Measurements from ENCODE around the gene NELL1. TPM values are rescaled to one million over a fixed set of nuclear protein-coding genes. Genes with fewer than 3 reads are reported as not detected.

Gene NELL1
- polyA plus RNA-seq, 1 of the 3 experiments (the other 2 are of a cell fraction): not detected

DNA sequence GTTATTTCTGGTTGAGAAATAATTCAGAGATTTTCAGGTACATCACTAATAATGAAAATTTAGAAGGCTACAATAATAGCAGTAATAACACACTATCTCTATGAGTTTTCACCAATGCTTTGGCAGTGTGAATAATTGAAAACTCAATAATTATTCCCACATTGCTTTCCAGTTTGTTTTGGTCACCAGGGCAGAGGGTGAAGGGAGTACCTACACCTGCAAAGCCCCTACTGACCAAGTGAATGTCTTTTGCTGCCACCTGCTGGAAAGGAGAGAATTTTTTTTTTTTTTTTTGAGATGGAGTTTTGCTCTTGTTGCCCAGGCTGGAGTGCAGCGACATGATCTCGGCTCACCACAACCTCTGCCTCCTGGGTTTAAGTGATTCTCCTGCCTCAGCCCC lies 3.2 kb downstream of the NELL1 start:
- H3K4me1 ChIP-seq (ENCODE audit: control insufficient read depth in 1 of 2, insufficient read depth in 2 of 2, low read depth in 1 of 2, low read length in 1 of 2): peaks cover 0 to 34% of the 10 kb centered on the region in 2 experiments; a peak in 2 of 4 replicates
- peaks cover 36% of the 10 kb centered on the region for H3K27me3 ChIP-seq (ENCODE audit: insufficient read depth)
- H3K9me2 ChIP-seq: no peaks in the 10 kb centered on the region
- ChIA-PET CTCF (interaction anchor here (0.7 to 3.7 kb wide), 49 partner anchors 7 to 1630 kb away, joined by 3 to 25 read pairs (median 4); no protein-coding TSS in a partner anchor), POLR2A (interaction anchor here (0.5 kb wide), 1 partner anchor 576 kb away, joined by 10 read pairs; no protein-coding TSS in a partner anchor)
- H3K4me3 ChIP-seq (ENCODE audit: low read depth in 2 of 2, low read length in 1 of 2): no peak overlapping the region
- H3K9me3 ChIP-seq: no peaks in the 10 kb centered on the region
- peak overlapping the region in 1 of 2 experiments; percentile 77; a peak in 2 of 4 replicates for H3K27ac ChIP-seq (ENCODE audit: low read depth in 2 of 2, low read length in 1 of 2)
- no peaks in the 10 kb centered on the region for H3F3A ChIP-seq (replicated peaks; ENCODE audit: insufficient read depth)
- no peak for TF ChIP-seq TCF12 (IDR thresholded peaks at IDR 0.05)
- TF ChIP-seq RAD21 (IDR thresholded peaks at IDR 0.05; ENCODE audit: low read length): peak; percentile 52
- TF ChIP-seq NFIC (IDR thresholded peaks at IDR 0.05; ENCODE audit: borderline replicate concordance): no peak
- no peak for TF ChIP-seq CHD2 (IDR thresholded peaks at IDR 0.05; ENCODE audit: low read length, partially characterized antibody)
- TF ChIP-seq MEF2A (IDR thresholded peaks at IDR 0.05; ENCODE audit: borderline replicate concordance, low read depth): no peak
- TF ChIP-seq, protein P1, sequence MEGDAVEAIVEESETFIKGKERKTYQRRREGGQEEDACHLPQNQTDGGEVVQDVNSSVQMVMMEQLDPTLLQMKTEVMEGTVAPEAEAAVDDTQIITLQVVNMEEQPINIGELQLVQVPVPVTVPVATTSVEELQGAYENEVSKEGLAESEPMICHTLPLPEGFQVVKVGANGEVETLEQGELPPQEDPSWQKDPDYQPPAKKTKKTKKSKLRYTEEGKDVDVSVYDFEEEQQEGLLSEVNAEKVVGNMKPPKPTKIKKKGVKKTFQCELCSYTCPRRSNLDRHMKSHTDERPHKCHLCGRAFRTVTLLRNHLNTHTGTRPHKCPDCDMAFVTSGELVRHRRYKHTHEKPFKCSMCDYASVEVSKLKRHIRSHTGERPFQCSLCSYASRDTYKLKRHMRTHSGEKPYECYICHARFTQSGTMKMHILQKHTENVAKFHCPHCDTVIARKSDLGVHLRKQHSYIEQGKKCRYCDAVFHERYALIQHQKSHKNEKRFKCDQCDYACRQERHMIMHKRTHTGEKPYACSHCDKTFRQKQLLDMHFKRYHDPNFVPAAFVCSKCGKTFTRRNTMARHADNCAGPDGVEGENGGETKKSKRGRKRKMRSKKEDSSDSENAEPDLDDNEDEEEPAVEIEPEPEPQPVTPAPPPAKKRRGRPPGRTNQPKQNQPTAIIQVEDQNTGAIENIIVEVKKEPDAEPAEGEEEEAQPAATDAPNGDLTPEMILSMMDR (IDR thresholded peaks at IDR 0.05): peak; percentile 59
- TF ChIP-seq SMC3 (IDR thresholded peaks at IDR 0.05; ENCODE audit: low read depth, low read length): peak; percentile 24
- TF ChIP-seq, protein P2, sequence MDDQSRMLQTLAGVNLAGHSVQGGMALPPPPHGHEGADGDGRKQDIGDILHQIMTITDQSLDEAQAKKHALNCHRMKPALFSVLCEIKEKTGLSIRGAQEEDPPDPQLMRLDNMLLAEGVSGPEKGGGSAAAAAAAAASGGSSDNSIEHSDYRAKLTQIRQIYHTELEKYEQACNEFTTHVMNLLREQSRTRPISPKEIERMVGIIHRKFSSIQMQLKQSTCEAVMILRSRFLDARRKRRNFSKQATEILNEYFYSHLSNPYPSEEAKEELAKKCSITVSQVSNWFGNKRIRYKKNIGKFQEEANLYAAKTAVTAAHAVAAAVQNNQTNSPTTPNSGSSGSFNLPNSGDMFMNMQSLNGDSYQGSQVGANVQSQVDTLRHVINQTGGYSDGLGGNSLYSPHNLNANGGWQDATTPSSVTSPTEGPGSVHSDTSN (IDR thresholded peaks at IDR 0.05): no peak
- TF ChIP-seq ELF1 (IDR thresholded peaks at IDR 0.05): no peak
- TF ChIP-seq RCOR1 (IDR thresholded peaks at IDR 0.05; ENCODE audit: low read length): no peak
- TF ChIP-seq GABPA (IDR thresholded peaks at IDR 0.05; ENCODE audit: low read depth): no peak
- no peak overlapping the region for H2AFZ ChIP-seq (ENCODE audit: low read depth)
- no peak overlapping the region for H3K4me2 ChIP-seq
- no peaks in the 10 kb centered on the region for H3K79me2 ChIP-seq (ENCODE audit: insufficient read depth)
- H4K20me1 ChIP-seq (ENCODE audit: insufficient read depth): no peaks in the 10 kb centered on the region
- no peaks in the 10 kb centered on the region for H3K36me3 ChIP-seq (replicated peaks in 1 of 2; ENCODE audit: control insufficient read depth in 1 of 2, insufficient read depth in 2 of 2, low read length in 1 of 2)
- no peak overlapping the region for H3K9ac ChIP-seq
- WGBS (ENCODE audit: low lambda C conversion rate): 10% methylated on average over 2 of the region's 2 CpGs
- peak; percentile 50 for DNase-seq

DNA sequence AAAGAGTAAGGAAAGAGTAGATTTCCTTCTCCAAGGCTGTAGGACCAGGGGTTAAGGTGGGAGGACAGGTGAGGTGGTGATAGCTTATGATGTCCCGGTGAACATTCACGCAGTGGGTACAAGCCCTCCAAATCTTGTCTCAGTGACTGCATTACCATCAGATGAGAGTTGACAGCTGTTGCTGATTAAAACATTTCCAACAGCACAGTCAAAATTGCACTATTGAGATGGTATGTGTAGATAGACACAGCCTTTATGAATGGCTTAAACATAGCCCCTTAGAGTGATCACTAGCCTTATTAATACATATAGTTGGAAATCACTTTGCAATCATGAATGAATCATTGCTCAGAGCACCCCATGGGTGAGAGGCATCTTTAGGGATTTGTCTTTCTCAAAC lies 7.3 kb downstream of the NELL1 start:
- H3F3A ChIP-seq (replicated peaks; ENCODE audit: insufficient read depth): no peaks in the 10 kb centered on the region
- 44% methylated on average over 2 of the region's 2 CpGs for WGBS (ENCODE audit: low lambda C conversion rate)

More for the DNA sequence above, 7.3 kb downstream of the NELL1 start:
- Histone ChIP-seq H3K27ac (ENCODE audit: low read depth in 2 of 2, low read length in 1 of 2) (no peak overlapping the region), H2AFZ (ENCODE audit: low read depth) (no peak overlapping the region), H3K9me2 (no peaks in the 10 kb centered on the region), H3K9ac (no peak overlapping the region), H3K79me2 (ENCODE audit: insufficient read depth) (no peaks in the 10 kb centered on the region), H3K4me1 (ENCODE audit: control insufficient read depth in 1 of 2, insufficient read depth in 2 of 2, low read depth in 1 of 2, low read length in 1 of 2) (peaks cover 0 to 21% of the 10 kb centered on the region in 2 experiments; a peak in 2 of 4 replicates), H3K4me2 (no peak overlapping the region), H4K20me1 (ENCODE audit: insufficient read depth) (no peaks in the 10 kb centered on the region), H3K27me3 (ENCODE audit: insufficient read depth) (peaks cover 4% of the 10 kb centered on the region; the same call in 1 of the 2 replicates), H3K9me3 (no peaks in the 10 kb centered on the region), H3K4me3 (ENCODE audit: low read depth in 2 of 2, low read length in 1 of 2) (no peak overlapping the region), H3K36me3 (replicated peaks in 1 of 2; ENCODE audit: control insufficient read depth in 1 of 2, insufficient read depth in 2 of 2, low read length in 1 of 2) (no peaks in the 10 kb centered on the region)
- no peak for DNase-seq
- ChIA-PET CTCF (interaction anchor here (0.8 to 1.5 kb wide), 3 partner anchors 20 to 1476 kb away, joined by 4 to 8 read pairs (median 4); no protein-coding TSS in a partner anchor), POLR2A (no interaction called here)
- no peak for TF ChIP-seq SMC3 (IDR thresholded peaks at IDR 0.05; ENCODE audit: low read depth, low read length)
- TF ChIP-seq GATA2 (CRISPR knock-in tag; IDR thresholded peaks at IDR 0.05): peak; percentile 74
- TF ChIP-seq JUND (IDR thresholded peaks at IDR 0.05): no peak
